Superior temporal gyrus (tissue), 1 donor: ENCODE measurements around the gene COL26A1.
"Not testable (repeated sequence)": the region's sequence is repeated elsewhere in the genome, so short reads cannot be mapped to it uniquely, and the experiment has no call there.

Experiments
- DNase-seq: peaks from one replicate; pipeline ENCODE4 v3.0.0-alpha.2; 2016; ENCODE audit errors: extremely low spot score

Gene COL26A1

DNA sequence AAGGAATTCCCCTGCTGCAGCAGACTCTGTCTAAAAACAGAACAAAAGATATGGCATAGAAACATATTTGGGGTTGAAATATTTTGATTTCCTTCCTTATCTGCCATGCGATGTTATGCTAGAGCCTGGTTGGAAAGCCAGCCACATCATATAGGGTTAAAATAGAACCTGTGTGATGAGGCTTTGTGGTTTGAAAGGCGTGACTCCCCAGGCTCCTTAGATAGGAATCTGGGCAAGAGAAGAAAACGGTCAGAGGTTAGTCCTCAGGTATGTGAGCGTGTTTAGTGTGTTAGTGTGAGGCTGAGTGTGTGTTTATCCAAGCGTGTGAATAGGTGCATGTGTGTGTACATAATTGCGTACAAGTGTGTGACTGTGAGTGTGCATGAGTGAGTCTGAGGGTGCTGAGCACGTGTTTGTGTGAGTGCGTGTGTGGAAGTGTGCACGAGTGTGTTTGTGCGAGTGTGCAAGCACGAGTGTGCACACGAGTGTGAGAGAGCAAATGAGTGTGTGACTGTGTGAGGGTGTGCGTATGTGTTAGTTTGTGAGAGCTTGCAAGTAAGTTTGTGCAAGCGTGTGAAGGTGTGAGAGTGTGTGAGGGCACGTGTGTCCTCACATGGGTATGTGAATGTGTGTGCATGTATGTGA is 79.9 kb downstream of the COL26A1 start:
- DNase-seq, result no peak

DNA sequence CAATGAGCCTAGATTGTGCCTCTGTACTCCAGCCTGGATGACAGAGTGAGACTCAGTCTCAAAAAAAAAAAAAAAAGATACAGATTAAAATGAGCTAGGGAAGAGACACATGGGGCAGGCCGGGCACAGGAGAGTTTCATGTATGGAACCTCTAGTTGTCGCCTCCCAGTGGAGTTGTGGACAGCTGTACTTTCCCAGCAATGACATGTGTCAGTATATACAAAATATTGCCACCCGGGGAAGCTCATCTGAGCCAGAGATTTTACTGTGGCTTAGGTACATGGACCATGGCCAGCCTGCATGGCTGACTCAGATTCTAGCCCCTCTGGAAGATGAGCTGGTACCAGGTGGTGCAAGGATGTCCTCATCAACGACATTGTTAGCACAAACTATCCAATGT is 87.4 kb downstream of the COL26A1 start:
- no peak for DNase-seq

DNA sequence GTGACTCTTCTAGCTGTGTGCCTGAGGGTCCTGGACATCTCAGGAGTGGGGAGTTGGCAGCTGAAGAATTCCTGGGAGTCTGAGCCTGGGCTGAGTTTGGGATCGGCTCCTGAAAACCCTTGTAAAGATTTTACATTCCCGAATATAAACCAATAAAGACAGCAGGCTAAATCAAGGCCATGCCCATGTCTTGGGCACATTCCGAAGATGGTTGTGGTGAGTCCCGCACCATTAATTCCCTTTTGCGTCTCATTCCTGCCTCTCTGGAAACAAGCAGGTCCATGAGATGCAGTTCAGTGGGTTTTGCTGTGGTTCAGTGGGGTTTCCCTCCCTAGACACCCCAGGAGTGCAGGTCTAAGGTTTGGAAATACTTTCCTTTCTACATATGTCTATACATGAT is 90.9 kb downstream of the COL26A1 start:
- DNase-seq, result no peak

DNA sequence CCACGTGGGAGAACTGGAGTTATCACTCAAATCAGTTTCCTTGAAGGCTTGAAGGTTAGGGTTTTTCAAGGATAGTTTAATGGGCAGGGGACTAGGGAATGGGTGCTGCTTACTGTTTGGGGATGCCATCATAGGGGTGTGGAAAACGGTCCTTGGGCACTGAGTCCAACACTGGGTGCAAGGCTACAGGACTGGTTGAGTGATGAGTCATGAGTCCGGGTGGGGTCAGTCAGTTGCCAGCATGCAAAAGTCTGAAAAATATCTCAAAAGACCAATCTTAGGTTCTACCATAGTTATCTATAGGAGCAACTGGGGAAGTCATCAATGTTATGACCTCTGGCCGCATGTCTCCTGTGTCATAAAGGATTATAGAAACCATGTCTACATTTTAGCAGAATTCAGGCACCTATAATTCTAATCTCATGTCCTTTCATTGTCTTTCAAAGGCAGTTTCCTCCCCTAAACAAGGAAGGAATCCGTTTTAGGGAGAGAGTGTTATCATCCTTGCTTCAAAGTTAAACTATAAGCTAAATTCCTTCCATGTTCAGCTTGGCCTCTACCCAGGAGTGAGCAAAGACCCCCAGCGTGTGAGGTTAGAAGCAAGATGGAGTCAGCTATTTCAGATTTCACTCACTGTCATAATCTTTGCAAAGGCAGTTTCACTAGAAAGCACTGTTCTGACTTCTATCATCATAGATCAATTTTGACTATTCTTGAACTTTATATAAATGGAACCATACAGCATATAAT is 94.5 kb downstream of the COL26A1 start:
- no peak for DNase-seq

DNA sequence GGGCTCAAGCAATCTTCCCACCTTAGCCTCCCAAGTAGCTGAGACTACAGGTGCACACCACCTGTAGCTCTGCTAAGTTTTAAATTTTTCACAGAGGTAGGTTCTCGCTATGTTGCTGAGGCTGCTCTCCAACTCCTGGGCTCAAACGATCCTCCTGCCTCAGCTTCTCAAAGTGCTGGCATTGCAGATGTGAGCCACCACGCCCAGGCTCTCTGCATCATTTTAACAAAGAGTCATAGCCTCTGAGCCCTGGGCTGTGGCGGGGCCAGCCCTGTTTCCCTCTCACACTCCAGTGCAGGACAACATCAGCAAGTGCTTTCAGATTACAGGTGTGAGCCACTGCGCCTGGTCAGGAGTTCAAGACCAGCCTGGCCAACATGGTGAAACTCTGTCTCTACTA is 102.5 kb downstream of the COL26A1 start:
- no peak for DNase-seq

DNA sequence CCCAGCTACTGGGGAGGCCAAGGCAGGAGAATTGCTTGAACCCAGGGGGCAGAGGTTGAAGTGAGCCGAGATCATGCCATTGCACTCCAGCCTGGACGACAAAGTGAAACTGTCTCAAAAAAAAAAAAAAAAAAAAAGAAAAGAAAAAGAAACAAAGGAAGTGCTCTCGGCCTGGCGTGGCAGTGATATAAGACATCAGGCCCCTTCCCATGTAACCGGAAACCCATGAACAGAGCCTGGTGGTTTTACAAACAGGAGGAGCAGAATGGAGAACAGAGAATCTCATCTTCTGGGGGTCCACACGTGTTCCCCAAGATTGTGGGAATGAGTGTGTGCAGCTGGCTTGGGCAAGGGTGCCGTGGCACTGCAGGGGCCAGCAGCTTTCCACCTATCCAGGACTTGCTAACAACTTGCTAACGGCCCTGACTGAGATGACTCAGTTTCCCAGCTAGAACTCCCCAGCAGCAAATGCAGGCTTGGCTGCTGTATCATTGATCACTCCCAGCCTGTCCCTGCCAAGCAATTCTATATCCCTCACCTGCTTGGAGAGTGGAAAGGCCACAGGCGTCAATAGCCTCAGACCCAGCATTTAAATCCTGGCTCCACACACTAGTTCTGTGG is 103.0 kb downstream of the COL26A1 start:
- DNase-seq, result no peak

DNA sequence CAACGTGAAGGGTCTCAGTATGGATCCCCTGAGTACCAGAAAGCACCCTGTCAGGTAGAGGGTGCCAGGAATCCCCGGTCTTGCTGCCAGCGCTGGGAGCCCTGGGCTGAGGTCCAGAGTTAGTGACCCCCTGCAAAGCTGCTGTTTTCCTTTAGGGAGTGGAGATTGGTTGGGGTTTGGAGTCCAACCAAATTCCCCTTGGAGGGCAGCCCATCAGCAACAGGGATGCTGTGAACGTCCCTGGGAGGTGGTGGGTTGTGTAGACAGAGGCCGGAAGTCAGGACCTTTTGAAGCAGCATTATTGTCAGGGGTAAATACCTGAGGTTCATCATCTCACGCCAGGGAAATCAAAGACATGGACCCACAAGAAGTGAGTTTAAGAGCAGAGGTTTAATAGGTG is 104.2 kb downstream of the COL26A1 start:
- DNase-seq, result no peak

DNA sequence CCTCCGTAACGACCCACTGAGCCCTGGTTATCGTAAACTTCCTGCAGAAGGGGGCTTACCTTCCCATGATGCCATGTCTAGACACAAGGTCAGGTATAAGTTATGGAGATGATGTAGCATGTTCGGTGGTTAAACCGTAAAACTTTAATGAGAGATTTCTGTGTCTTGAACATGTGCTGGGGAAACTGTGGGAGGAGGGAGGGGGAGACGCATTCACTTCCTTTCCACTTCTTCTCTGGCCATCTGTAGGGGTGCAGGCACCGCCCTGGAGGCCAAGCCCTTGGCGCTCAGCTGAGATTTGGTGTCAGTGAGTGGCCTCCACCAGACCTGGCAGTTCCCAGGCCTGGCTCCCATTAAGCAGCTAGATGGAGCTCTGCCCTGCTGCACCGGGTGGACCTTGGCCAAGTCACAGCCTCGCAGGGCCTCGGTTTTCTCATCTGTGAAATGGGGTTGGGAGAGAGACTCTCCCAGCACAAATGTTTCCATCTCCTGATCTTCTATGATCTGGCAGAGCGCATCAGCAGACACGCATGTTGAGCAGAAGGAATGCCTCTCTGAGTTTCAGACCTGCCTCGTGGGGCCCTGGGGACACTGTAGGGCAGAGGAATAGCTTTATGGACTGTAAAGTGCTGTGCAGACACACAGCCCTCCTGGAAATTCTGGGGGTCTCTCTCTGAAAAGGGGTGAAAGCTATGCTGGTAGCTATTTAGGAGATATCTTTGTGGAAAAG is 106.0 kb downstream of the COL26A1 start:
- DNase-seq, result no peak

DNA sequence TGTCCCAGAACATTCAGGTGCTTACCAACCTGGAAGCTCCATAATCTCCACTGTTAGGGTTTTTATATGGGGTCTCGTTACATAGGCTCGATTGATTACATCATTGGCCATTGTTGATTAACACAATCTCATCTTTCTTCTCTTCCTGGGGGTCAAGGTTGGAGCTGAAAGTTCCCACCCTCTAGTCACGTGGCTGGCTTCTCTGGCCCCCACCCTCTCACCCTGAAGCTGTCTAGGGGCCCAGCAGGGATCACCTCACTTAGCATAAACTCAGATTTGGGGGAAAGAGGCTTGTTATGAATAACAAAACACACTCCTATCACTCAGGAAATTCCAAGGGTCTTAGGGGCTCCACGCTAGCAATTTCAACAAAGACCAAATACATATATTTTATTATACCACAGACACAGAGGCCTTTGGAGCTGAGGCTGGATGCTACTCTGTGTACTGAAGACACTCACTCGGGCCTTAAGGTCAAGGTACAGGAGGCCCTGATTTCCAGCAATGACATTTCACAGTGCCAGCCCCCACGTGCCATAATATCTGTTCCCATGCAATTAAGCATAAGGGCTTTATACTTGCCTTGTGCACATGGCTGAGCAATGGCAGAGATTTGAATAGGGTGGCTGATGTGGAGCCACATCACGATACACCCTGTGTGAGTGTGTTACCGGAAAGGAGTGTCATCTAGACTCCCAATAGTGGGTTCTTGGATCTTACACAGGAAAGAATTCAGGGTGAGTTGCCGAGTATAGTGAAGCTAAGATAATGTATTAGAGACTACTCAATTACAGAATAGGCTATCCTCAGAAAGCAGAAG is 108.2 kb downstream of the COL26A1 start:
- no peak for DNase-seq

DNA sequence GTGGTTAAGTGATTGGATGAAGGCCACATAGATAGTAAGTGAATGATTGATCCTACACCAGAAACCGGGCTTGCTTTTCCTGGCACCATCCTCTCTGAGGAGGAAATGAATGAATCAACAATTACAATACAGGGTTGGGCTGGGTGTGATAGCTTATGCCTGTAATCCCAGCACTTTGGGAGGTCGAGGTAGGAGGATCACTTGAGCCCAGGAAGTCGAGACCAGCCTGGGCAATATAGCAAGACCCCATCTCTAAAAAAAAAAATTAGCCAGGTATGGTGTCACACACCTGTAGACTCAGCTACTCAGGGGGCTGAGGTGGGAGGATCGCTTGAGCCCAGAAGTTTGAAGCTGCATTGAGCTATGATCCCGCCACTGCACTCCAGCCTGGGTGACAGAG is 111.5 kb downstream of the COL26A1 start:
- DNase-seq, result no peak

DNA sequence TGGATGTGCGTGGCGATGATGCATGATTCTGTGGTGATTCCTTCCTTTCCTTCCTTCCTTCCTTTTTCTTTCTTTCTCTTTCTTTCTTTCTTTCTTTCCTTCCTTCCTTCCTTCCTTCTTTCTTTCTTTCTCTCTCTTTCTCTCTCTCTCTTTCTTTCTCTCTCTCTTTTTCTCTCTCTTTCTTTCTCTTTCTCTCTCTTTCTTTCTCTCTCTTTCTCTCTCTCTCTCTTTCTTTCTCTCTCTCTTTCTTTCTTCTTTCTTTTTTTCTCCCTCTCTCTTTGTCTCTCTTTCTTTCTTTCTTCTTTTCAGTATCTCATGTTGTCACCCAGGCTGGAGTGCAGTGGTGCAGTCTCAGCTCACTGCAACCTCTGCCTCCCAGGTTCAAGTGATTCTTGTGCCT is 113.0 kb downstream of the COL26A1 start:
- not testable (repeated sequence) for DNase-seq

DNA sequence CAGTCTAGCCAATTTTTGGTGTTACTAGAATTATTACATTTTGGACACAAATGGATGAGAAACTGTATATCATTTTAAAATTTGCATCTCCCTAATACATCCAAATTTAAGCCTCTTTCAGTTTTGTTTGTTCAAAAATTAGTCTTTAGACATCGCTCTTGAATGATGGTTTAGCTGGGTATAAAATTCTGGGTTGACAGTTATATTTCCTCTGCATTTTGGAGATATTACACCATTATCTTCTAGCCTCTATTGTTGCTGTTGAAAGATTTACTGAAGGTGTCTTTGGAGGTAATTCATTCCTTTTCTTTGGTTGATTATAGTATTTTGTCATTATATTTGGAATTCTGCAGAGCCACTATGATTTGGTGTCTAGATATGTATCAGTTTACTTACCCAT is 116.5 kb downstream of the COL26A1 start:
- DNase-seq, result no peak

DNA sequence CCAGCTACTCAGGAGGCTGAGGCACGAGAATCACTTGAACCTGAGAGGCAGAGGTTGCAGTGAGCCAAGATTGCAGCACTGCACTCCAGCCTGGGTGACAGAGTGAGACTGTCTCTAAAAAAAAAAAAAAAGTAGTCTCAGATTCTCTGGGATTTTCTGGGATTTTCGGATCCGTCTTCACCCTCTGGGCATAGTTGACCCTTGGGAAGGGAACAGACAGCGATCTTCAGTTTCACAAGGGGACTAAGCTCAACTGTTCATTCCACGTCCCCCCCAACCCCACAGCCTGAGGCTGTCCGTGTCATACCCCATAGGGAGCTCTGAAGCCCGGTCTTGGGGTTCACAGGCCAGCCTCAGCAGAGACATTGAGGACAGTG is 123.4 kb downstream of the COL26A1 start:
- DNase-seq, result not testable (repeated sequence)

DNA sequence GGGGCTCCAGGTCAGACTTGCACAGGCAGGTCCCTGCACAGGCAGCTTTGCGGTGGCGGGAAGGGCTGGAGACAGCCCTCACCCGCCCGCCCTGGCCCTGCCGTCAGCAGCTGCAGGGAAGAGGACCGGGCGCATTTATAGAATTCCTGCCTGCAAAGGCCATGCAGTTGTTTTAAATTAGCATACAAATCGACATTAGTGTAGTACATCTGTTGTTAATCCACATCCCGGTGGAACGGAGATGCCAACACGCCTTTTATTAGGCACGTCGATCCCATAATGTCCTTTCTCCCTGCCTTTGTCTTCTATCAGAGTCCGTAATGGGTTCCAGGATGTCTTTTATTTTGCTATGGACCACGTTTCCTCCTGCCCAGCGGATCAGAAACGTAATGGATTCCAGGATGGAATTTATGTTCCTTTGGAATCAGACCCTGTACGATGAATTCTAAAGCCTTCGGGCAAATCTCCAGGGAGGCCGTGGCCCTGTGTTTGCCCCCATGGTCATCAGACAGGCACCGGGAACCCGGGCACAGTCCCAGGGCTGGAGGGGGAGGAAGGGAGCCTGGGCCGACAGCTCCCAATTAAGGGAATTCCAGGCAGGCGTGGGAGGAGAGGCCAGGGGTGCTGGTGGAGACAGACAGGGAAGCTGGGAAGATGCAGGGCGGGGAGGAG is 123.9 kb downstream of the COL26A1 start:
- no peak for DNase-seq

DNA sequence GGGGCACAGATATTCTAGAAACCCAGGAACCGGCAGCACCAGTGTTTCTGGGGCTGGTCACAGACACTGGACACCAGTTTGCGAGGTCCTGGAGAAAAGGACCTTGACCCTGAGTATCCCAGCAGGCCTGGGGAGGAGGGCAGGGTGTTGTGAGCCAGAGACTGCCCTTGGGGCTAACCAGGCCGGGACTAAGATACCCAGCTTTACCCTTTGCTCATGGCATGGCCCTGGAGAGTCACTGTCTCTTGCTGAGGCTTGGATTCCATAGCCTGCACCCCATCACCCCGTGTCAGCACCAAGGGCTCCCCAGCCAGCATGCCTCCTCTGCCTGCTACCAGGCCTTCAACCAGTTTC is 124.4 kb downstream of the COL26A1 start:
- DNase-seq, result no peak

DNA sequence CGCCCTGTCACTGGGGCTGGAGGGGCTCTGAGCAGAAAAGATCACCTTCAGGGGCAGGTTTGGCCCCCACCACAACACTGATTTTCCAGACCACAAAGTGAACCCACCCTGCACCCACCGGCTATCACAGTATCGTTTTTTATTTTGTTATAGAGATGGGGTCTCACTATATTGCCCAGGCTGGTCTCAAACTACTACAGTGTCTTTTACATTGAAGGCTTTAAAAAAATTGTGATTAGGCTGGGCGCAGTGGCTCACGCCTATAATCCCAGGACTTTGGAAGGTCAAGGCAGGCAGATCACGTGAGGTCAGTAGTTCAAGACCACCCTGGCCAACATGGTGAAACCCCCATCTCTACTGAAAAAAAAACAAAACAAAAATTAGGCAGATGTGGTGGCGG is 125.1 kb downstream of the COL26A1 start:
- no peak for DNase-seq

DNA sequence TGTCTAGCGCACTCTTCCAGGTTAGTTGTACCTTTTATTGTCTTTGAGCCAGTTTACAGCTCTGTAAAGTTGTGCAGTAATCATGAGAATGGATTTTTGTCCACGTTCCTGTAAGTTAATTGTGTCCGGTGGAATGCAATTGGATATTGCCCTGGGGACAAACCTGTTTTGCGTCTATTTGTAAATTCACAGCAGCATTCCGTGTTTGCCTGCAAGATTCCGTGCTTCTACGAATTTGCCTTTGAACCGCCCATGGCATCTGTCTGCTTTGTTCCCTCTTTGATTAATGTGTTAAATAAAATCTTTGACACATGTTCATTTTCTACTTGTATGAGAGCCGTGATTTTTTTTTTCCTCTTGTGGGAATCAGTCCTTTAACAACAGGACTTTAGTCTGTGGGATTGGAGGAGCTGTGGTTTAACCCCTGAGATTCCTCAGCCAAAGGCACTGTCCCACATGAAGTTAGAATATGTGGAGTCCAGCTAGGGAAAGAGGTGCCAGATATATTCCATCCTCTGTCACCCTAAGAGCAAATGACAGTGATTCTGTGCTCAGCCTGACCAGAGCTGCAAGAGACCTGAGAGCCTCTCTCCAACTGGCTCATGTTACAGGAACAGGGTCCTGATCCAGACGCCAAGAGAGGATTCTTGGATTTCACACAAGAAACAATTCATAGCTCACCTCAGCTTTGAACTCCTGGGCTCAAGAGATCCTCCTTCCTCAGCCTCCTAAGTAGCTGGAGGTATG is 126.3 kb downstream of the COL26A1 start:
- no peak for DNase-seq

DNA sequence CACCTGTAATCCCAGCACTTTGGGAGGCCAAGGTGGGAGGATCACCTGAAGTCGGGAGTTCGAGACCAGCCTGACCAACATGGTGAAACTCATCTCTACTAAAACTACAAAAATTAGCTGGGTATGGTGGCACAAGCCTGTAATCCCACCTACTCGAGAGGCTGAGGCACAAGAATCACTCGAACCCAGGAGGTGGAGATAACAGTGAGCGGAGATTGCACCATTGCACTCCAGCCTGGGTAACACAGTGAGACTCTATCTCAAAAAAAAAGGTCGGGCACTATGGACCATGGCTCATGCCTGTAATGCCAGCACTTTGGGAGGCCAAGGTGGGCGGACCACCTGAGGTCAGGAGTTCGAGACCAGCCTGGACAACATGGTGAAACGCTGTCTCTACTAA is 127.8 kb downstream of the COL26A1 start:
- not testable (repeated sequence) for DNase-seq

DNA sequence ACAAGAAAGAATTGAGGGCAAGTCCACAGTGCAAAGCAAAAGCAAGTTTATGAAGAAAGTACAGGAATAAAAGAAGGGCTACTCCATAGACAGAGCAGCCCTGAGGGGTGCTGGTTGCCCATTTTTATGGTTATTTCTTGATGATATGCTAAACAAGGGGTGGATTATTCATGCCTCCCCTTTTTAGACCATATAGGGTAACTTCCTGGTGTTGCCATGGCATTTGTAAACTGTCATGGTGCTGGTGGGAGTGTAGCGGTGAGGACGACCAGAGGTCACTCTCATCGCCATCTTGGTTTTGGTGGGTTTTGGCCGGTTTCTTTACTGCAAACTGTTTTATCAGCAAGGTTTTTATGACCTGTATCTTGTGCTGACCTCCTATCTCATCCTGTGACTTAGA is 128.8 kb downstream of the COL26A1 start:
- DNase-seq, result not testable (repeated sequence)

DNA sequence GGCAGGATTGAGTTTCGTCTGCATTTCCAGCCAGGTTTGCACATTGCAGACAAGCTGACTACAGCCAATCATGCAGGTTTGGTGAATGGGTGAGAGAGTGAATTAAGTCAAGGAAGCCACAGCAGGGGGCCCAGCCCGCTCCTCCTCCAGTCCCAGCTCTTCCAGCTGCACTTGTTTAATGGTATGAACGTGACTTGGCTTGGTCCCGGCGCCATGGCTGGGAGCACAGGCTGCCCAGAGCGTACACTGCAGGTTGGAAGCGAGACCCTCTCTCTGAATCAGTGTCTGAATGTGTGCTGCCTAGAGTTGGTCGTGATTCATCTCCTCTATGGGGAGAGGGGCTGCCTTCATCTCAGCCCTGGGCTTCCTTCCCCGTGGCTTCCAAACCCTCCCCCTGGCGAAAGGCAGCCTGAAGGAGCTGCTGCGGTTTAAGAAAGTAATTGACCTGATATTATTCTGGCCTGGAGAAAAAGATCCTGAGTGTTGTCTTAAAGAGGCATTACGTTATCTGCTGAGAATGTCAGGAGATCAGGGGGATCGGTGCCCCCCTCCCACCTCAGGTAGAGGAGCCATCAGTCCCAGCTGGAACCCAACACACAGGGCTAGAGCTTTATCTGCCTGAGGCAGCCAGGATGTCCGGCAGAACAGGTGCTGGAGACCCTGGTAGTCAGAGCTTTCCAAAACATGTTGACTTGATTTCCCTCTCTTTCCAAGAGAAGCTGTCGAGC is 132.1 kb downstream of the COL26A1 start:
- DNase-seq, result no peak
